HG03103 (cell line): ENCODE data around the gene IGSF6.
"Not testable (repeated sequence)": the region's sequence is repeated elsewhere in the genome, so short reads cannot be mapped to it uniquely, and the experiment has no call there.

ENCODE experiments used
- ATAC-seq: cut with Tn5 transposase; IDR thresholded peaks from one replicate; pipeline ENCODE4 v1.9.1; 2021; ENCODE audit warnings: low read depth; ENCODE audit not compliant: unreplicated experiment

IGSF6 gene

DNA sequence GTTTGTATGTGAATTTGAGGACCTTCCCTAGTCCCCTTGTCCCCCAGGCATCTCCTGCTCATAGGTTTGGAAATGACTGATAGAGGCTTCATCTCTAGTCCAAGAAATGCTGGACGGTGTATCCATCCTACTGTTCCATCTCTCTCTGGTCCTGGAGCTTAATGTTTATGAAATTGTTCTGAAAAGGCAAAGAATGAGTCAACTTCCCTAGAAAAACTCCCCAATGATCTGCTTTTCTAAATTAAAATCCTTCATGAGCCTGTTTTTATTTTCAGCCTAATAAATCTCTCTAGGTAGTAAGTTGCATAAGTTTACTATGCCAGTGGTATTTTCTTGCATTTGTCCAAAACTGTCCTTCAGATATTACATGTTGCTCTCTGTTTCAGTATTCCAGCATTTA, 2.1 kb upstream of the IGSF6 start:
- no peak for ATAC-seq

GRCh38 chr16:21653571-21653970, 1.2 kb upstream of the IGSF6 start:
- ATAC-seq: no peak

- ATAC-seq: no peak
These were observed 893 bp downstream of the IGSF6 start for GRCh38 chr16:21651515-21651914.

DNA sequence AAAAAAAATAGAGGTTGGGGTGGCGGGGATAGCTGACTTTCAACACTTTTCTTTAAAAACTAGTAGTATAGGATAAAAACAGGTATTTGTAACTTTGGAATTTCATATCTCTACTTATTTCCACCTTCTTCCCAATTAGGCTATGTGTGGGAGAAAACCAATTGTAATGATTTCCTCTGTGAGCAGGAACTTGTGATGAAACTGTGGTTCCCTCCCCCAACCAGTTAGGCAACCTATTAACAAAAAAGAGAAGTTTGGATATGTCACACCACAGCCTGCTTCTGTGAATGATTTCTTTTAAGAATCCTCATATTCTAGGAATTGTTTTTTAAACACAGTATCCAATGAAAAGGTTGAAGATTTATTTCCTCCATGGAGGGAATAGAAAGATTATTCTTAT, 1.9 kb downstream of the IGSF6 start:
- no peak for ATAC-seq

GRCh38 chr16:21649826-21650406, 2.5 kb downstream of the IGSF6 start:
- not testable (repeated sequence) for ATAC-seq

DNA sequence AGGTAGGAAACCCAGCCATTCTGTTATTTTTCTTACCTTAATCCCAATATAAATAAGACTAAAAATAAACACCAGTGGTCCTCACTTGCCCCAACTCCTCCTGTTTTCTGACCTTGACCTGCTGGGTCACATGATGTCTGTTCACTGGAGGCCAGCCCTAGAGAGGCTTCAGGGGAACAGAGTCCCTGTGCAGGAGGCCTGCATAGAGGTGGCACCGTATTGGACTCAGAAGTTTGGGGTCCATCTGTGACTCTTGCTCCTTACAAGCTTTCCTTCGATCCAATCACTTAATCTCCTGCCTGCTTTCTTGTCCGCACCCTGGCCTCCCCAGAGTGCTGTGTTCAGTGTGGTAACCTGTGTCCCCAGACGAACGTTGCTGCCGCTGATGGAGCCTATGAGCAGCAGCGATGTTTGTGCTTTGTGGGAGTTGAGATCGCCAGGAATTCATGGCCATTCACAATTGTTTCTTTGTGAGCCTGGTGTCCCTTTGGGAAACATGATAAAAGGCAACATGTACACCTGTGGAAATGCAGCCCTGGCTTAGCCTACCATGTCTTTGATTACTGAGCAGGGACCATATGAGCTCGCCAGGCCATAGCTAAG, 4.7 kb downstream of the IGSF6 start:
- ATAC-seq: no peak

DNA sequence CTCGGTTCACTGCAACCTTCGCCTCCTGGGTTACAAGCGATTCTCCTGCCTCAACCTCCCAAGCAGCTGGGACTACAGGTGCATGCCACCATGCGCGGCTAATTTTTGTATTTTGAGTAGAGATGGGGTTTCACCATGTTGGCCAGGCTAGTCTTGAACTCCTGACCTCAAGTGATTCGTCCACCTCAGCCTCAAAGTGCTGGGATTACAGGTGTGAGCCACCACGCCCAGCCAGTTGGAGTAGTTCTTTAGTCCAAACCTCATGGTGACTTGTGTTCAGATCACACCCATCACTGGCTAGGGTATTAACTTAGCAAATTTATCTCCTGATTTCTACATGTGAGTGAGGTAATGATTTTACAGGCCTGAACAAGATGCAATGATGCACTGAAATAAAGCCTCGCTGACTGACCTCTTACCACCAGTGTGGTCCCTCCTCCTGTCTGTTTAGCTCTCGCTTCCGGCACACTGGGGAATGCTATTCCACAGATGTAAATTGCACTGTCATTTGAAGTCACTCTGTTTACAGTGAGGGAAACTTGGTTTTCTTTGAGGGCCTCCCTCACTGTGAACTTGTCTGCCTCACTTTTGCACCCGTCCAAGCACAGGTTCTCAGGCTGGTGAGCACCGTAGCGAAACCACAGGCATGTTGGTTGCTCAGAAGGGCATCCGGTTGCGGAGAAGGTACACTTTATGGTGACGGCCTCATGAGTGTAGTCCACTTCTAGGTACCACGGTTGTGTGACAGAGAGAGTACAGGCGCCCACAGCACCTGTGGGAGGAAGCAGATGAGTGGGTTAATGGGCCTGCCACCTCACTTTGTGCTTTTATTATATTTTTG, 5.5 kb downstream of the IGSF6 start:
- peak; percentile 79 for ATAC-seq

DNA sequence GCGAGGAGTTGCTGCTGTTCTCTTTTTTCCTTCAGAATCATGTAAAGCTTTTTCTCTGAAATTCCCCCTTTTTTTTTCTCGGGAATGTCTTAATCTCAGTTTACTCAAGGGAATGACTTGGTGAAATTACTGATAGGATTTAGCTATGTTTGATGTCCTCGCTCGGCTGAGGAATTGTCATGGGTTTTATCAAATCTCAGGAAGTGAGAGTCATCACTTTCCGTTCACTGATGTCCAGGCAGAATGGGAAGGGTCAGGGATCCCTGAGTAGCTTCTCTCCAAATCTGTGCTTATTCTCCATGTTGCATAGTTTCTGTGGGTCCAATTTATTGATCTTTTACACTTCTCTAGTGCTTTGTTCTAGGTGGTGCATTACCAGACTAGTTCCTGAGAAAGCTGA, 6.3 kb downstream of the IGSF6 start:
- ATAC-seq: no peak

DNA sequence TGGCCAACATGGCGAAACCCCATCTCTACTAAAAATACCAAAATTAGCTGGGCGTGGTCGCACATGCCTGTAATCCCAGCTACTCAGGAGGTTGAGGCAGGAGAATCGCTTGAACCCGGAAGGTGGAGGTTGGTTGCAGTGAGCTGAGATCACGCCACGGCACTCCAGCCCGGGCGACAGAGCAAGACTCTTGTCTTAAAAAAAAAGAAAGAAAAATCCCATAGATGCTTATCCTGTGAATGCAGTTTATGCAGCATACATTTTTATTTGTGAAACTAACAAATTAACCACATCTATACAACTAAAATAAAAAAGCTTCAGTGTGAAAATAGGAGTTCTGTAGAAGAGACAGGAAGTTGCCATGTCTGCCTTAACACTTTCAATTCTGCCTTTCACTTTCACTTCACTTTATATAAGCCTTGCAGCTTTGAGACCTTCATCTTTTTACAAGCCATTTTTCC, 7.1 kb downstream of the IGSF6 start:
- no peak for ATAC-seq

GRCh38 chr16:21644674-21645073, 7.7 kb downstream of the IGSF6 start:
- no peak for ATAC-seq

GRCh38 chr16:21643785-21644184, 8.6 kb downstream of the IGSF6 start:
- no peak for ATAC-seq

DNA sequence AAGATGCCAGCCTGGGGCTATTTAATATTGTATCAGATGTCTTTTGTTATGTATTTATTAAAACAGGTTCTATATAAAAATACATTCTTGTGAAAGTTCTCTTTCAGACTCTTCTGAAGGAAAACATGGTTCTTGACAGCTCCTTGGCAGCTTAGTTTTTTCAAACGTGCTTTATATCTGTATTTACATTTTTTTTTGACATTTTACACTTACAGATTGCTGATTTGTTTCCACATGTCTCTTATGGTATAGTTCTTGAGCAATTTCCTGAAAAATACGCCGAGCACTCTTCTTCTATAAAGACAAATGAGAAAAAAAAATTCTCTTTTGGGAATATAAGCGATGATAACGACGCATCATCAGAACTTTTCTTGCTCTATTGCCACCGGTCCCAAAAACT, 9.5 kb downstream of the IGSF6 start:
- ATAC-seq: no peak

DNA sequence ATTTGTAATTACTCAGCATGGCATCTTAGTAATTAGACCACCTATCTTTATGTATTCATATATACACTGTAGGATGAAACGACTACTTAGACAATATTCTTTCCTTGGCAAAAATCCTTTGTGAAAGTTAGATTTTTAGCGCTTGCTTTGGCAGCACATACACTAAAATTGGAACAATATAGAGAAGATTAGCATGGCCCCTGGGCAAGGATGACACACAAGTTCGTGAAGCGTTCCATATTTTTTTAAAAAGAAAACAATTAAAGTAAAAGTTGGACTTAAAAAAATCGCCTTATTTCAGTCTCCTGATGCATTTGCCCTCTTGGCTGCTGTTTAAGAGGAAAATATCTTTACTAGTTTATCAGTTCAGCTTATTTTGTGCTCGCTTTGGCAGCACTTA, 10.5 kb downstream of the IGSF6 start:
- no peak for ATAC-seq

DNA sequence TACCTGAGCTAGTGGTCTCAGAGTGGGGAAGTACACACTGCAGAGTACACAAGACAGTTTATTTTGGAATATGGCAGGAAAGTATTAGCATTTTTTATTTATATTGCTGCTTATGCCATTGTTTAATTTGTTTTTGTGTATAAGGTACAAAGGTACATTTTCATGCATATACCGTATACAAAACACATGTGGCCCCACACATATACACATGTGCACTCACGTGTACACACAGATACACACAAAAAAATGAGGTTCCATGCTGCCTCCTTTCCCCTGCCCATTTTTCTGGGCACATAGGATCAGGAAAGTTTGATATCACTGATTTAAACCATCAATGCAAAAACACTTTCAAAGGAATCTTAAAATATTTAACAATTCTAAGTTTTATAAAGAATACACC, 12.9 kb downstream of the IGSF6 start:
- no peak for ATAC-seq

- ATAC-seq: no peak
These were observed 13.8 kb downstream of the IGSF6 start for GRCh38 chr16:21638573-21638975.

DNA sequence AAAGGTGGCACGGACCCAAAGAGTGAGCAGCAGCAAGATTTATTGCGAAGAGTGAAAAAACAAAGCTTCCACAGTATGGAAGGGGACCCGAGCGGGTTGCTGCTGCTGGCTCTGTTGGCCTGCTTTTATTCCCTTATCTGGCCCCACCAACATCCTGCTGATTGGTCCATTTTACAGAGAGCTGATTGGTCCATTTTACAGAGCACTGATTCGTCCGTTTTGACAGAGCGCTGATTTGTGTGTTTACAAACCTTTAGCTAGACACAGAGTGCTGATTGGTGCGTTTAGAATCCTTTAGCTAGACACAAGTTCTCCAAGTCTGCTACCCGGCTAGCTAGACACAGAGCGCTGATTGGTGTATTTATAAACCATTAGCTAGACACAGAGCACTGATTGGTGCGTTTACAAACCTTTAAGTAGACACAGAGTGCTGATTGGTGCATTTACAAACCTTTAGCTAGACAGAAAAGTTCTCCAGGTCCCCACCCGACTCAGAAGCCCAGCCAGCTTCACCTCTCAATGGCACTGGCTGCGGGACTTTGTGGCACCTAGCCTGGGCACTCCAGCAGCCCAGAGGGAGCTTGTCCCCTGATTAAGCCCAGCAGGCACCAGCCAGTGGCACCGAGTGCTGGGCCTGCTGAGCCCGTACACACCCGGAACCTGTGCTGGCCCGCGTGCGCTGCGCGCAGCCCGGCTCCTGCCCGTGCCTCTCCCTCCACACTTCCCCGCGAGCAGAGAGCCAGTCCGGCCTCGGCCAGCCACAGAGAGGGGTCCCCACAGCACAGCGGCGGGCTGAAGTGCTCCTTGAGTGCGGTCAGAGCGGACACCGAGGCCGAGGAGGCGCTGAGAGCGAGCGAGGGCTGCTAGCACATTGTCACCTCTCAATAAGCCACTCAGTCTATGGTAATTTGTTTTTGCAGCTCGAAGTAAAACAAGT, 15.1 kb downstream of the IGSF6 start:
- no peak for ATAC-seq

DNA sequence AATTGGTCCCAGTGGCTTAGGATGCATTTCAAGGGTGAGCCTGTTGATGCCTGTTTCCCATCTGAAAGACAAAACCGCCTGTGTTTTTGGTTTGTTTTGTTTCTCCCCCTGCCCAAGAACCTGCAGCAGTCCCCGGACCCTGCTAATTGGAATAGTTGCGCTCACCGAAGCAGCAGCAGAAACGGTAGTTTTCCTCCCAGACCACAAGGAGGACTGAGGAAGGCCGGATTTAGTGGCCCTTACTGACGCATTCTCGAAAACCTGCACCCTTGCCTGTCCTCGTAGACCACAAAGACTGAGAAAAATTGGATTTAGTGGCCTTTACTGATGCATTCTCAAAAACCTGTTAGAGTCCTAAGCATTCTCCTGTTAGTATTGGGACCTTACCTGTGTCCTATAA, 16.7 kb downstream of the IGSF6 start:
- ATAC-seq: not testable (repeated sequence)

DNA sequence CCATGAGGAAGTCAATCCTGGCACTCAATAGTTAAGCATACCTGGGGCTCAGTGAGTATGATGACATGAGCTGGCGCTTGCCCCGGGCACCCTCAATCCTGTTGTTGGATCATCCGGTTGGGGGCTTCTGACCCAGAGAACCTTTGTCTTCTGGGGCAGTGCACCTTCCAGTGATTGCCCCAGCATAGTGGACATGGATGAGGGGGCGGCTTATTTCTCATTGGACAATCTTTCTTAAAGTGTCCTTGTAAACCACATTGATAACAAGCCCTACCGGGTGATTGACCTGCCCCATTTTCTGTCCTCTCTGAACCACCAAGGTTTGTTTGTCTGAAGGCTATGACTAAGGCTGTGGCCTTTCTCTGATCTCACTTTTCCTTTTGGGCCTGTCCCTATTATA, 18.2 kb downstream of the IGSF6 start:
- no peak for ATAC-seq

- not testable (repeated sequence) for ATAC-seq
These were observed 20.3 kb downstream of the IGSF6 start for GRCh38 chr16:21631951-21632575.

- ATAC-seq: not testable (repeated sequence)
These were observed 21.0 kb downstream of the IGSF6 start for GRCh38 chr16:21631376-21631775.
